ENCODE results near the gene TGIF2.

TGIF2 gene

DNA sequence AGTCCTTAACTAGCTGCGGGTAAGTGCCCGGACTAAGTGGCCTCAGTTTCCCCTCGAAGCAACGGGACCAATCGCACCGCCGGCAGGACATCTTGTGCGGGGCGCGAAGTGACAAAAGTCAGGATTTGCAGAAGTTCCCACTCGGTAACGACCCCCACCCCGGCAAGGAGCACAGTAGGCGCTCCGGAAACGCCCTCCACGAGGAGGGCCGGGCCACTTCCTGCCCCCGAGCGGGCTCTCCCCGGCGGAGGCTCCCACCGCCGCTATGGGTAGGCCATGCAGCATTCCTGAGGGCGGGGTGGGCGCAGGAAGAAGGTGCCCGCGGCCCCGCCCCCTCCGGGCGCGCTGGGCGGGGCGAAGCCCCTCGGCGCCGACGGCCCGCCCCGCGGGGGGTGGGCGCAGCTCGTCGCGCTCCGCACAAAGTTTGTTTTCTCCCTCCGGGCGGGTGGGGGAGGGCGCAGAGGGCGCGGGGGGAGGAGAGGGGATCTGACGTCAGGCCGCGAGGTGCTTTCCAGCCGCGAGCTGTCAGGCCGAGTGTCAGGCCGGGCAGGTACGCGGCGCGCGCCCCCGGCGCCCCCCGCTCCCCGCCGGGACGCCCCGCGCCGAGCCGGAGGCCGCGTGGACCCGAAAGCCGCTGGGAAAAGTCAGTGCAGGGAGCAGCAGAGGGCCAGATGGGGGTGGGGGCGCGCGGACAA is at the start of gene TGIF2:
Gene TGIF2, plus strand, starts transcription at position 495 of the 695 bp plus-strand sequence. CDS start 5,178 bp downstream, outside the sequence.
- DNase-seq, result peak; percentile 94

DNA sequence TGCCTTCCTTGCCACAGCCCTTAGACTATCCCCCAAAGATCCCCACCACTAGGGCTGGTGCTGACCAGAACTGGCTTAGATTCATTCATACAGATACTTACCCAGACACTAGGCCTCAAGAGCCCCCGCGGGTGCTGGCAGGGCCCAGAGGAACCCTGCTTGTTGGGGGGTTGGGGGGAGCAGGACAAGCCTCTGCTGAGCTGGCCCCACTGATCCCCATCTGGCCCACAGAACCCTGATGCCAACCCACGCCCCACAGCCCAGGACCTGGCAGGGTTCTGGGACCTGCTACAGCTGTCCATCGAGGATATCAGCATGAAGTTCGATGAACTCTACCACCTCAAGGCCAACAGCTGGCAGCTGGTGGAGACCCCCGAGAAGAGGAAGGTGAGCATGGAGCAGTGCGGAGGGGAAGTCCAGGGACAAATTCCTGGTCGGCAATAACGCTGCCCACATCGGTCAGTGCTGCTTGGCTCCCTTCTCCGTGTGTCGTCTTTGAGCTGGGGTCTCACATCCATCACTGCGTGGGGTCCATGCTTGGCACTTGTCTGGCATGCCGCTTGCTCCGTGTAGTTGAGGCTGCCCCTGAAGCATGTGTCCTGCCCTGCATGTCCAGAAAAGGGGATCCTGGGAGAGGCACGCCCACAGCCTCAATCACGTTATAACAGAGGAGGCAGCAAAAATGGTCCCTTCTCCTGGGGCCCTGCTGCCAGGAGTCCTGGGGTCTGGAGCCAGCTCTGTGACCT is 47.6 kb upstream of the TGIF2 start:
- no peak for DNase-seq

DNA sequence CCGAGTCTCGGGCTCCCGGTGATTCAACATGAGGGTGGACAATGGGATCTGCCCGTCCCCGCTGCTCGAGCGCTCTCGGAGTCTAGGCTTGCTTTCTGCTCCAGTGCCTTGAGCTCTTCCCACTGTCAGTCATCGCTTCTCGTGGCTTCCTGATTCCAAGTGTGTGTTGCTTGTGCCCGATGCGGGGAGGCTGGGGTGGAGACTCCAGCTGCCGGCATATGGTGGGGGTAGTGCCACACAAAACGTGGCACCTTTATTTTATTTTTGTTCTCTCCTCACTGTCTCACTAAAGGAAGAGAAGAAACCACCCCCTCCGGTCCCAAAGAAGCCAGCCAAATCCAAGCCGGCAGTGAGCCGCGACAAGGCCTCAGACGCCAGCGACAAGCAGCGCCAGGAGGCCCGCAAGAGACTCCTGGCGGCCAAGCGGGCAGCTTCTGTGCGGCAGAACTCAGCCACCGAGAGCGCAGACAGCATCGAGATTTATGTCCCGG is 46.8 kb upstream of the TGIF2 start:
- no peak for DNase-seq

DNA sequence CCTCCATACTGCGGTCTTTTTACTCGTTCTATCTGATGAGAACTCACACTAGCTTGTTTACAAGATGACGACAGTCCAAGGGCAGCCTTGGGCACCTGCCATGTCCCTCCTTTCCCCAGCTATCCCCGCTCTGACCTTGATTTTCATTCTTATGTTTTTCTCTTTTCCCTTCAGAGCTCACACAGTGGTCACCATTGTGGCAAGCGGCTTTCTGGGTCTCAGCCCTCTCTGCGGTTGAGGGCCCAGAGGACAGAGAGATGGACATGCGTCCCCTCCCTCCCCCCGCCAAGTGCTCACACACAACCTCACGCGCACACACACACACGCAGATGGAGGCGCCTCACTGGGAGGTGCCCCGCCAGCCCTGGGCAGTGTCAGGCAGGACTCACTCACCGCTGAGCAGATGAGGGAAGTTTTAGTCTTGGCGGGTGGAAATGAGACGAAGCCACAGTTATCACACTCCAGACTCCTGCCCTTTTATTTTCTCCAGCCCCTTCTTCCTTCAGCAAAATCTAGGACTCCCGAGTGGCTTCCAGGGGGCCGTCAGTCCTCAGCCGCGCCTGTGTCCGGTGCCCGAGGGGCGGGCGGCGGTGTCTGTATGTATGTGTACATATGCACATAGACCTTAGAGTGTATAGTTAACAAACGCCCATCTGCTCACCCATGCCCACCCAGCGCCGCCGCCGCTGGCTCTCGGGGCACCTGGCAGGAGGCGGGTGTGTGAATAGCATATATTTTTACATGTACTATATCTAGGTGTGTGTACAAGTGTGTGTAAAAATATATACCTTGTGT is 45.9 kb upstream of the TGIF2 start:
- no peak for DNase-seq

DNA sequence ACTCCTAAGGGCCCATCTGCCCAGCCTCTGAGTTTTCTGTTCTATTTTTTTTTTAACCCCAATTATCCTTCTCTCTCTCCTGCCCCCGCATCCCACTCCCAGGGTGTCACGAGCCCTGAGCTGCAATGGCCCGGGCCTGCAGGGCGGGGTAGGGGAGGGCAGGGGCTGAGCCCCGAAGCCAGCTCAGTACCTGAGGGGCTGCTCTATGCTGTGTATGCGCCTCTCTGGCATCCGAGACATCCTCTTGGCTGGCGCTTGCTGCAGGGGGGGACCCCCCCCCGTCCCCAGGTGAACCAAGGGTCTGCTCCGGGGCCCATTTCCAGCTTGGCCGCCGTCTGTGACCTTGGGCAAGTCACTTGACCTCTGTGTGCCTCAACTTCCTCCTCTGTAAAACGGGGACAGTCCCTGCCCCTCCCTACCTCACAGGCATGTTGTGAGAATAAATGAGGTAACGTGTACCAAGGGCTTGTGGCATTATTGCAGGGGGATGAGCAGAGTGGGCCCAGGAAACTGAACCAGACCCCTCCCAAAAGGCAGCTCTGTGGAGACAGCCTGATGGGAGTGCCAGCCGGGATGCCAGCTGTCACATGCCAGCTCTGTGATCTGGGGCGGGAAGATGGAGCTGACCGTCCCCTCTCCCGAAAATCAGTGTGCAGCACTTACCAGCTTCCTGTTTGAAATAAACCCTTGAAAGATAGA is 45.1 kb upstream of the TGIF2 start:
- no peak for DNase-seq

DNA sequence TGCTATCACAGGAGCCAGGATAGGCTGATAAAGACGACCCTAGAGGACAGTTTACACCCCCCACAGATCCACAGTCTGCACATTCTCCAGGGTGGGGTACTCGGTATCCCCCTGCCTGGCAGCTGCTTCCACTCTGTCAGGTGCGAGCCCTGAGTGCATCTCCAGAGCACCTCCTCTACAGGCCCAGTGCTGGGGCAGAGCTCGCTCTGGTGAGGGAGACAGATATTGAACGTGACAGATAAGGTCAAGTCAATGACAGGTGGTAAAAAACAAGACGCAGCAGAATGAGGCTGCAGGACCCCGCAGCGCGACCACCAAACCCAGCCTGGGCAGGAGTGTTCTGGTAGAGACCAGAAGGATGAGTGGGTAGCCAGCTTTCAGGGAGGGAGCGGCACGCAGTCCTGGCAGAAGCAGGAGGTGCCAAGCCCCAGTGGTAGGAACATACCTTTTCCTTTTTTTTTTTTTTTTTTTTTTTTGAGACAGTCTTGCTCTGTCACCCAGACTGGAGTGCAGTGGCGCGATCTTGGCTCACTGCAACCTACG is 44.5 kb upstream of the TGIF2 start:
- no peak for DNase-seq

DNA sequence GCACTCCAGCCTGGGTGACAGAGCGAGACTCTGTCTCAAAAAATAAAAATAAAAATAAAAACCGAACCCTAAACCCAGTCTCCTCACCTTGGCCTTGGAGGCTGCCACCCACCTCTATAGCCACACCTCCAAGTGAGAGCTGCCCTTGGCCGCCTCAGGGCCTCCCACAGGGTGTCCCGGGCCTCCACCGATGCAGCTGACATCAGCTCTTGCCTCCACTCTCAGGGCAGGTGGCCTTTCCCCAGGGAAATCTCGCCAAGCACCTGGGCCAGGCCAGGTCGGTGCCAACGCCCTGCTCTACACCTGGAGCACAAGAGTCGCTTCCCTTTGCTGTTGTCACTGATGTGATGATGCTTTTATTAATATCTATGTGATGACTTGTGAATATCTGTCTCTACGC is 41.0 kb upstream of the TGIF2 start:
- DNase-seq, result no peak

DNA sequence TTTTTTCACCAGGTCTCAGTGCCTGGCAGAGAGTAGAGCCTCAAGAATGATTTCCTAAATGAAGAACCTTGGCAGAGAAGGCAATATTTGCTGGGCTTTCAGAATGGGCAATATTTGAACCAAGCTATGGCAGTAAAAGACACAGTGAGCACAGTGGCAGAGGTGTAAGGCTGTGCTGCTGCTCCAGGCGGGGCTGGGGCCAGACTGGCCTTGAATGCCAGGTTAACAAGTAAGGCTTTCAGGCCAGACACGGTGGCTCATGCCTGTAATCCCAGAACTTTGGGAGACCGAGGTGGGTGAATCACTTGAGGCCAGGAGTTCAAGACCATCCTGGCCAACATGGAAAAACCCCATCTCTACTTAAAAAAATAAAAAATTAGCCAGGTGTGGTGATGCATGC is 40.6 kb upstream of the TGIF2 start:
- no peak for DNase-seq

DNA sequence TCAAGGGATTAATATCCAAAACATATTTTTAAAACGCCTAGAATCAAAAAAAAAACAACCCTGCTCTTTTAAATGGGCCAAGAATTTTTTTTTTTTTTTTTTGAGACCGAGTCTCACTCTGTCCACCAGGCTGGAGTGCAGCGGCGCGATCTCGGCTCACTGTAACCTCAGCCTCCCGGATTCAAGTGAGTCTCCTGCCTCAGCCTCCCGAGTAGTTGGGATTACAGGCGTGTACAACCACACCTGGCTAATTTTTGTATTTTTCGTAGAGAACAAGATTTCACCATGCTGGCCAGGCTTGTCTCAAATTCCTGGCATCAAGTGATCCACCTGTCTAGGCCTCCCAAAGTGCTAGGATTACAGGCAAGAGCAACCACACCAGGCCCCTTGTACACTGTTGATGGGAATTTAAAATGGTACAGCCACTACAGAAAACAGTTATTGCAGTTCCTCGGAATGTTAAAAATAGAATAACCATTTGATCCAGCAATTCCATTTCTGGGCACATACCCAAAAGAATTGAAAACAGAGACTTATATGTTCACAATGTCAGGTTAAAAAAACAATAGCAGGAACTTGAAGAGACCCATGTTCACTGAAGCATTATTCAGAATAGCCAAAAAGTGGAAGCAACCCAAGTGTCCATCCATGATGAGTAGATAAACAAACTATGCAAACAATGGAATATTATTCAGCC is 35.2 kb upstream of the TGIF2 start:
- peak; percentile 58 for DNase-seq

DNA sequence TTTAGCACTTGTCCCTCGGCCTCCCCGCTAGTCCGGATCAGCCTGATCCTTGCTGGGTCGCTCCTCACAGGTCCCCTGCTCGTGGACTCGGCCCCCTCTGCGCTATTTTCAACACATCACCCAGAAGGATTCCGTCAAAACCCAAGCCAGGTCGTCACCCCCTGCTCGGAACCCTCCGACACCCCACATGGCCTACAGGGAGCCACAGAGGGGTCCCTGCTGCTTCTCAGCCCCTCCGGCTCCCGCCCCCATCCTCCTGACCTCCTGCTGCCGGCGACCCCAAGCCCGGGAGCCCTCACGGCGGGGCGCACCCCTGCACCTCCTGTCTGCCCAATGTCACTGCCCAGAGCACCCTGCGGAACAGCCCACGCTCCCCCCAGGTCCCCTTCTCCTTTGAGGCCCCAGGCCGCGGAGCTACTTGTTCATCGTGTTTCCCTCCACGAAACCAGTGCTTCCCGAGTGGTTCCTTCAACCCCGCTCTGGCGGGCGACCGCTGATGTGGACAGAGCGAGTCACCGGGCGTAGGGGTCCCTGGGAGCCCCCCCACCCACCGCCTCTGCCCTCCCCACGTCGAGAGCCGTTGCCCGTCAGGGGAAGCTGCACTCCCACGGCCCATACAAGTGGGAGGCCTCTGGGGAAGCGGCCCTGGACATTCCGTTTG is 32.7 kb upstream of the TGIF2 start:
- DNase-seq, result no peak

DNA sequence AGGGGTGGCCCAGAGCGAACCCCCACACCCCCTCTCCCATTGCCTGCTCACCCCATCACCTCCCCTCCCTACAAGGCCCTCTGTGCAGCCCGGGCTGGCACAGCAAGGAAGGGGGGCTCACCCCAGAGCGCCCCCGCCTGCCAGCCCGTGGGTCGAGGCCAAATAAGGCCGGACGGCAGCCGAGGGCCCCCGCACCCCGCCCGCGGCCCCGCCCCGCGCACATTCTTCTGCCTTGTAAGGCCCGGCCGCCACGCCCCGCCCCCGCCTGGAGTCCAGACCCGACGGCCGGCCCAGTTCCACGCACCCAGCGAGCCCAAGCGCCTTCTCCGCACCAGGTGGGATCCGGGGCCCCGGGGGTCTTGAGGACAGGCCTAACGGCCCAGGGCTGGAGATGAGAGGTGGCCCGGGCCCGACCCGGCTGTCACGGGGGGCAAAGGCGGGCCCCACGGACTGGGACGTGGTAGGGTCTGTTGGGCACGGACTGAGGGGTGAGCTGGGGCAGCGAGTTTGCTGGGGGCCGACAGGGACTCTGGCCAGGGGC is 32.1 kb upstream of the TGIF2 start, which contains the start of gene MYL9:
Gene MYL9, plus strand, starts transcription at position 293 of the 541 bp plus-strand sequence. CDS start 3,366 bp downstream, outside the sequence.
- DNase-seq, result peak; percentile 83

DNA sequence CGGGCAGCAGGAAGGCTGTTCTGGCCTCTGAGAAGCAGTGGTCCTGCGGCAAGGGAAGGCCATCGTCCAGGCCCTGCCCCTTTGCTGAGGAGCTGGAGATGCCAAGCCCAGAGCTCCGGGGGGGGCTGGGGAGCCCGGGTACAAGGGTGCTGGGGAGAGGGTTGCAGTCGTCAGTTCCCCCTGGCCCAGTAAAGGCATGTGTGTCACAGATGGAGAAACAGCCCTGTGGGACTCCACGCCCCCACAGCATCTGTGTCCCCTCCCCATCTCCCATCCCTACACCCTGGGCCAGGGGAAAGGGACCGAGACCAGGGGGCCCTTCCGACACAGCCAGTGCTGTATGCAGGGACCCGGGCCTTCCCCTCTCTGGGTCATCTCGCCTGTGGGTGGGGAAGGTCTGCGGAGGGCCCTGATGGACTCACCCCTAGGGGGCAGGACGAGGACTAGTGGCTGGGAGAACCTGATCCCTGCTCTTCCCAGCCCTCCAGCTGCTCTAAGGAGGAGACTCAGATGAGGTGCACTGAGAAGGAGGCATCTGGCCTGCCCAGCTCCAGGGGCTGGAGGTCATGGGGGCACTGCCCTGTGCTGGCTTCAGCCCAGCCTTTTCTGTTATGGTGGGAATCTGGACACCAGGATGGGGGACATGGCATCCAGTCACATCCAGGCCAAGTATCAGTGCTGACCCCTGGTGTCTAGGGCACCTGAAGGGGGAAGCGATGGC is 31.5 kb upstream of the TGIF2 start:
- peak; percentile 63 for DNase-seq

DNA sequence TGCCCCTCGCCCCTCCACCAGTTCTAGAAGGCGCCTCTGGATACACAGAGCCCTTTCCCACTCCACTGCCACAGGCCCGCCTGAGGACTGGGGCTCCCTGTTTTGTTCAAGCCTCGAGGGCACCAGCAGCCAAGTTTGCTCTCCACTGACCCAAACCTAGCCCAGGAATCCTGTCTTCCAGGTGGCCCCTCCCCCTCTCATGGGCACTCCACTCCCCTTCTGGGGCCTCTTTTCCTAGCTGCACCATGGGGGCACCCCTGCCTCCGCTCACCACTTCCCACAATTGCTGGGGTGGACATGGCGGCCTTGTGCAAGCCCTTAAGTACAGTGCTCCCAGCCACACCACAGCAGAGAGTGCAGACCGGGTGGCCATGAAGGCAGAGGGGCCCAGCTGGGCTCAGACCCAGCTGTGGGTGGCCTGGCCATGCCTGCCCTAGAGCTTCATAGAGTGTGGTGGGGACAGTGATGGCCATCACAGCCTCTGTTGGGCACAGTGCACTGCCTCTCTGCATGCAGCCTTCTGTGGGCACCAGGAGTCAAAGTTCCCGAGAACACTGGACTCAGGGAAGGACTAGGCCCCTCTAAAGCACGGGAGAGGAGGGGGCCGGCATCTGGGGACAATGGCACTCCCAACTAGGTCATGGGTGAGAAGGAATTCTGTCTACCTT is 30.7 kb upstream of the TGIF2 start:
- no peak for DNase-seq

DNA sequence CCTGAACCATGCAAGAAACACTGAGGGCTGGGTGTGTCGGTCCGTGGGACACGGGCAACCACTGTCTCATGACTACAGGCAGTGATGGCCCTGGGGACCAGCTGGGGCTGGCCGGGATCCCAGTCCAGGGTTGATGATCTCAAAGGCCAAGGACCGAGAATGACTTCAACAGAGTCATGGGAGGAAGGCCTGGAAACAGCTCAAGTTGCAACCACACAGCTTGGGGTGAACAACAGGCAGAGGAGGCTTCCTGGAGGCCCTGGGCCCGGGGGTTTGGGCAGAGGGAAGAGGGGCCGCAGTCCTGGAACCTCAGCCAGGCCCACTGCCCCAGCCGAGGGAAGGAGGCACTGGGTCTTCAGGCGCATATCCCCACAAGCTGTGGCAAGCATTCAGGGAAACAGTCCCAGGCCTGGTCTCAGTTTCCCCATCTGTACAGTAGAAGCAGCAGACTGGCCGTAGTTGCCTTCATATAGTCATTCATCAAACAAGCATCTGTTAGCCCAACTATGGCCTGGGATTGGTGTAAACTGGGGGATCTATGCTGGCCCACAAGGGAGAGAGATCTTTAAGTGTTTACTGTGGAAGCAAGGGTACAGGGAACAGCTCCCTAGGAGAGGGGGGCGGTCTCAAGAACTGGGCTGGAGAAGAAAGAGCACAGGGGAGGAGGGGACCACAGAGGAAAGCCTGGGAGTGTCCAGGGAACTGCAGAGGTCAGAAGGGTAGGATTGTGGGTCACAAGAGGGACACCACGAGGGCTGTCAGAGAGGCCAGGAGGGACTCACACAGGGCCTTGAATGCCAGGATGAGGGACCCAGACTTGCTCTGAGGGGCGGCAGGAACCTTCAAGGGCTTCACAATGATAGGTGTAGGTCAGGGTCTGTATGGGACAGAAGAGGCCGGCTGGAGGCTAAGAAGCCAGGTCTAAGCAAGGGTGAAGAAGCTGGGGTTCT is 29.9 kb upstream of the TGIF2 start:
- peak; percentile 65 for DNase-seq

DNA sequence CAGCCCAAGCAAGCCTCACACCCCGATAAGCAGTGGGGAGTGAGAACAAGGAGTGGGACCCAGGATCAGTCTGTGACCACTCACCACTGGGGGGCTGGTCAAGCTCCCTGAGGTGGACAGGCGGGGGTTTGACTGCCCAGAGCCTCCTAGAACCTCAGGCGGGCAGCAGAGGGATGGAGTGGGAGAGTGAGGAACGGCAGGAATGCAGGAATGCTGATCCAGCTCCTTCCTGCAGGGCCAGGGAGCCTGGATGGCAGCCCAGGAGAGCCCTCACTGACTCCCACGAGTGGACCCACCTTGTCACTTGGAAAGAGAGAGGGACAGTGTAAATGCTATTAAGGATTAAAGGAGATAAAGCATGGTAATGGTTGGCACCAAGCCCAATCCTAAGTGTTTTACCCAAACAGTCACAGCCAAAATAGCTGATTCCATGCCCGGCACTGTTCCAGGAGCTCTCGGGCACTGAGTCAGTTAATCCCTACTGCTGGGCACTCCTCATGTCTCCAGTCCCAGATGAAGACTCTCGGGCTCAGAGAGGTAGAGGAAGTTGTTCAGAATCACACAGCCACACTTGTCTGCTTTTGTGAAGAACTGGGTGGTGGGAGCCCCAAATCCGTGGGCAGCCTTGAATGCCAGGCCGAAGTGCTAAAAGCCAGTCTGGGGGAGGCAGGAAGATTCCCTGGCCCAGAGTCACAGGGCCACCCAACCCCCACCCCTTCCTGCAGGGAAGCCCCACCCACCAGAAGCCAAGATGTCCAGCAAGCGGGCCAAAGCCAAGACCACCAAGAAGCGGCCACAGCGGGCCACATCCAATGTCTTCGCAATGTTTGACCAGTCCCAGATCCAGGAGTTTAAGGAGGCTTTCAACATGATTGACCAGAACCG is 29.0 kb upstream of the TGIF2 start:
- DNase-seq, result peak; percentile 25

DNA sequence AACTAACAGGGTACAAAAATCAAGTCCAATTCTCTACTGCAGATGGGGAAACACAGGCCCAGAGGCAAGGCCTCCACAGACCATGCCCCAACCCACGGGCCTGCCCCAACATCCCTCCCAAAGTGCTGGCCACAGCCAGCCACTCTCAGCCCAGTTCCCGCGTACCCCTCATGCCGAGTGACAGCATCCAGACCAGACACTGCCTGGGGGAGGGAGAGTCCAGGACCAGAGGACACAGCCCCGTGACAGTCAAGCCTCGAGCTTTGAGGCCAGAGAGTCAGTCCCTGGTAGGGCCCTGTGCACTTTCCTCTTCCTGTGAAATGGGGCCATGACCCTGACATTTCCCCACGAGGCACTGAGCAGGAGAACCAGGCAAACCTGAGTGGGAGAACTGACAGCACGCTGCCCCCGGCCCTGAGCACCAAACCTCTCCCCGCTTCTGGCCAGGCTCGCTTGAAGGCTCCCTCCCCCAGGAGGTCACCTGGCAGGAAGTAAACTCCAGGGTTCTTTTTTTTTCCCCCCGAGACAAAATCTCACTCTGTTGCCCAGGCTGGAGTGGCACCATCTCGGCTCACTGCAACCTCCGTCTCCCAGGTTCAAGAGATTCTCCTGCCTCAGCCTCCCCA is 27.2 kb upstream of the TGIF2 start:
- DNase-seq, result no peak
